Measurements from ENCODE around the gene POLR2A.

DNA sequence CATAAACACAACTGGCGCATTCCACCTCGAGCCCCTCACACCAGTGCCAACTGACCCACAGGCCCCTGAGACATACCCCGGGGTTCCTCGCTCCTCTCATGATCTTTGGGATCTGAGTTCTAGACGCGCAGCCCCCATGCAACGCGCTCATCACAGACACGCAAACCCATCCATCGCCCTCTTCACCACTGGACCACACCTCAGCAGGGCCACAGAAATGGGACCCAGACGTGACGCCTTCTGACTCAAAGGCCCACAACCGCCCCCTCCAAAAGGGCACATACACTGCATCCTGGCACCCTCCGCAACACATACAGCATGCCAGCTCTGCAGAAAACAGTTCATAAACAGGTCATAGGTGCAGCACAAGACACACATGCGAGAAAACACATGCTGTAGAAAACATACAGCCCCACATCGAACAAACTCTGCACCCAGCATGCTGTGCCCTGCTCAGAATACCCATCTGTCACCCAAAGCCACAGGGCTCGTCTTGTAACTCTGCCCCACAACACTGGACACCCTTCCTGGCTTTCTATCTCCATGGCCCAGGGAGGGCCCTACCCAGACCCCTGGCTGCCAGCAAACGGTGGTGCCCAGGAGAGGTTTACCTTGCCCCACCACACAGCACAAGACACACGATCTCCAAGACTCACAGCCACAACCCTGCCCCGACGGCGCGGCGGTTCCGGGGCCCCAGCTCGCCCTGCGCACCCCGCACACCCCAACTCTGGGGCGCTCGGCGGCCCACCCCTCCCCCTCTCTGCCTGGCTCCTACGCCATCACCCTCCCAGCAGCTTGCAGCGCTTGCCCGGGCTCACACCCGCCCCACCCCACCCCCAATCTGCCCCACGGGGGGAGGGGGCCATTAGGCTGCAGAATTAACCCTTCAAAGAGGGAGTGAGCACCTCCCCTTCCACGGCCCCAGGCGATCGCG, 5.6 kb upstream of the POLR2A start:
- TF ChIP-seq, protein P1, sequence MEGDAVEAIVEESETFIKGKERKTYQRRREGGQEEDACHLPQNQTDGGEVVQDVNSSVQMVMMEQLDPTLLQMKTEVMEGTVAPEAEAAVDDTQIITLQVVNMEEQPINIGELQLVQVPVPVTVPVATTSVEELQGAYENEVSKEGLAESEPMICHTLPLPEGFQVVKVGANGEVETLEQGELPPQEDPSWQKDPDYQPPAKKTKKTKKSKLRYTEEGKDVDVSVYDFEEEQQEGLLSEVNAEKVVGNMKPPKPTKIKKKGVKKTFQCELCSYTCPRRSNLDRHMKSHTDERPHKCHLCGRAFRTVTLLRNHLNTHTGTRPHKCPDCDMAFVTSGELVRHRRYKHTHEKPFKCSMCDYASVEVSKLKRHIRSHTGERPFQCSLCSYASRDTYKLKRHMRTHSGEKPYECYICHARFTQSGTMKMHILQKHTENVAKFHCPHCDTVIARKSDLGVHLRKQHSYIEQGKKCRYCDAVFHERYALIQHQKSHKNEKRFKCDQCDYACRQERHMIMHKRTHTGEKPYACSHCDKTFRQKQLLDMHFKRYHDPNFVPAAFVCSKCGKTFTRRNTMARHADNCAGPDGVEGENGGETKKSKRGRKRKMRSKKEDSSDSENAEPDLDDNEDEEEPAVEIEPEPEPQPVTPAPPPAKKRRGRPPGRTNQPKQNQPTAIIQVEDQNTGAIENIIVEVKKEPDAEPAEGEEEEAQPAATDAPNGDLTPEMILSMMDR (IDR thresholded peaks at IDR 0.05) = no peak
- TF ChIP-seq POLR2A (IDR thresholded peaks at IDR 0.05) = no peak

Measured in ovary (tissue), 3 donors.